IMR-90 (cell line): Measurements from ENCODE around the gene CCNJL.

ENCODE experiments used
- CTCF ChIP-seq: conservative IDR thresholded peaks from 2 replicates; pipeline ENCODE4 v1.5.1; 2012; ENCODE audit warnings: mild to moderate bottlenecking, low read depth, low read length, improper control_type of control experiment
- MAFK ChIP-seq: IDR thresholded peaks from 2 replicates; pipeline ENCODE4 v1.6.1; 2012; ENCODE audit warnings: low read depth, low read length, improper control_type of control experiment
- POLR2A ChIP-seq: IDR thresholded peaks from 2 replicates; pipeline ENCODE4 v1.6.1; 2012; ENCODE audit warnings: mild to moderate bottlenecking, low read depth, low read length

- TF ChIP-seq POLR2A (no peak), MAFK (no peak), CTCF (no peak)
These were observed 41.7 kb downstream of the CCNJL start for GRCh38 chr5:160270704-160271103.
